DOHH2 (cell line): ENCODE data around the gene WLS.

Source experiments
- H3F3A ChIP-seq: fragments of 200-600 bp; sonication (generic), shearing (Covaris generic); 2 replicates; pipeline ENCODE4 v1.6.0; 2016; ENCODE audit warnings: antibody characterized with exemption, mild to moderate bottlenecking; ENCODE audit not compliant: control insufficient read depth, insufficient read depth
- H3K27ac ChIP-seq: fragments of 200-600 bp; sonication (generic); 2 replicates; pipeline ENCODE4 v1.5.1; 2014; ENCODE audit warnings: low read depth, mild to moderate bottlenecking, low read length, moderate library complexity
- H3K27me3 ChIP-seq: fragments of 200-600 bp; sonication (generic); 2 replicates; pipeline ENCODE4 v1.6.1; 2014; ENCODE audit warnings: mild to moderate bottlenecking, low read length, mixed read lengths; ENCODE audit not compliant: control insufficient read depth
- H3K36me3 ChIP-seq: fragments of 200-600 bp; sonication (generic); 2 replicates; pipeline ENCODE4 v1.6.1; 2014; ENCODE audit warnings: mild to moderate bottlenecking, low read length, moderate library complexity, mixed read lengths; ENCODE audit not compliant: control insufficient read depth
- H3K4me1 ChIP-seq: fragments of 200-600 bp; sonication (generic); 2 replicates; pipeline ENCODE4 v1.6.1; 2014; ENCODE audit warnings: mild to moderate bottlenecking, low read length, mixed read lengths; ENCODE audit not compliant: control insufficient read depth
- H3K4me2 ChIP-seq: fragments of 200-600 bp; sonication (generic); 2 replicates; pipeline ENCODE4 v1.6.0; 2014; ENCODE audit warnings: mild to moderate bottlenecking, low read length, moderate library complexity
- H3K4me3 ChIP-seq: fragments of 200-600 bp; sonication (generic); 2 replicates; pipeline ENCODE4 v1.5.1; 2014; ENCODE audit warnings: mild to moderate bottlenecking, low read length, mixed read lengths
- H3K79me2 ChIP-seq: fragments of 200-600 bp; sonication (generic); 2 replicates; pipeline ENCODE4 v1.6.1; 2014; ENCODE audit warnings: mild to moderate bottlenecking, low read length, mixed read lengths; ENCODE audit not compliant: control insufficient read depth
- H3K9me2 ChIP-seq: fragments of 200-600 bp; sonication (generic); replicated peaks from 2 replicates; pipeline ENCODE4 v1.6.1; 2014; ENCODE audit warnings: mild to moderate bottlenecking, low read length, mixed read lengths; ENCODE audit not compliant: control insufficient read depth
- H3K9me3 ChIP-seq: fragments of 200-600 bp; sonication (generic); 2 replicates; pipeline ENCODE4 v1.6.1; 2014; ENCODE audit warnings: antibody characterized with exemption, low read length, mixed read lengths; ENCODE audit not compliant: control insufficient read depth, insufficient read depth
- H4K20me1 ChIP-seq: fragments of 200-600 bp; sonication (generic); 2 replicates; pipeline ENCODE4 v1.6.0; 2014; ENCODE audit warnings: low read depth, mild to moderate bottlenecking, antibody characterized with exemption, low read length, moderate library complexity; ENCODE audit not compliant: control insufficient read depth, insufficient read depth
- EZH2phosphoT487 ChIP-seq: fragments of 200-600 bp; sonication (generic); IDR thresholded peaks from 2 replicates; pipeline ENCODE4 v1.6.1; 2017; ENCODE audit warnings: borderline replicate concordance, mild to moderate bottlenecking, antibody characterized with exemption, low read length, moderate library complexity, mixed read lengths
- TF ChIP-seq, protein P1 (sequence below): fragments of 200-600 bp; sonication (generic); IDR thresholded peaks from one replicate; pipeline ENCODE4 v1.5.1; 2014; ENCODE audit warnings: antibody characterized with exemption, mild to moderate bottlenecking, low read depth, low read length; ENCODE audit not compliant: poor library complexity, severe bottlenecking

WLS gene

DNA sequence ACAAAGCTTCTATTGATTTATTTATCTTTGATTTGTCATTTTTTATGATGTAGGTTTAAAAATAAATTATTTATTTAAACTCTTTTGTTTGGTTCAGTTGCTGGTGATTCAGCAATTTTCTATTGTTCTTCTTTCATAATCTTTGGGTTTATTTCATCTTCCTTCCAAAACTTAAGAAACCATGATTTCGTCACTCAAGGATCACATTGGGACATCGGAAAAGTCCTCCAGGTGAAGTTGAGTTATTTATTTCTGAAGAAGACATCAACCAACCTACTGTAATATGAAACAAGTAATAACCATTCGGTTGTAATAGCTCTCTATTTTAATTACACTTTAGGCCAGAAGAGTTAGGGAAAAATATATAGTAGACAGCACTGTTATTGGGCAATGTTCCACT, 23.0 kb upstream of the WLS start:
- H3K79me2 ChIP-seq = no peaks in the 10 kb centered on the region
- no peak overlapping the region for H3K4me3 ChIP-seq
- H3F3A ChIP-seq = no peaks in the 10 kb centered on the region
- no peak overlapping the region for H3K27ac ChIP-seq
- no peaks in the 10 kb centered on the region for H3K27me3 ChIP-seq
- H3K36me3 ChIP-seq = no peaks in the 10 kb centered on the region
- no peaks in the 10 kb centered on the region for H3K9me3 ChIP-seq
- no peaks in the 10 kb centered on the region for H3K4me1 ChIP-seq
- TF ChIP-seq EZH2phosphoT487 = no peak
- TF ChIP-seq, protein P1, sequence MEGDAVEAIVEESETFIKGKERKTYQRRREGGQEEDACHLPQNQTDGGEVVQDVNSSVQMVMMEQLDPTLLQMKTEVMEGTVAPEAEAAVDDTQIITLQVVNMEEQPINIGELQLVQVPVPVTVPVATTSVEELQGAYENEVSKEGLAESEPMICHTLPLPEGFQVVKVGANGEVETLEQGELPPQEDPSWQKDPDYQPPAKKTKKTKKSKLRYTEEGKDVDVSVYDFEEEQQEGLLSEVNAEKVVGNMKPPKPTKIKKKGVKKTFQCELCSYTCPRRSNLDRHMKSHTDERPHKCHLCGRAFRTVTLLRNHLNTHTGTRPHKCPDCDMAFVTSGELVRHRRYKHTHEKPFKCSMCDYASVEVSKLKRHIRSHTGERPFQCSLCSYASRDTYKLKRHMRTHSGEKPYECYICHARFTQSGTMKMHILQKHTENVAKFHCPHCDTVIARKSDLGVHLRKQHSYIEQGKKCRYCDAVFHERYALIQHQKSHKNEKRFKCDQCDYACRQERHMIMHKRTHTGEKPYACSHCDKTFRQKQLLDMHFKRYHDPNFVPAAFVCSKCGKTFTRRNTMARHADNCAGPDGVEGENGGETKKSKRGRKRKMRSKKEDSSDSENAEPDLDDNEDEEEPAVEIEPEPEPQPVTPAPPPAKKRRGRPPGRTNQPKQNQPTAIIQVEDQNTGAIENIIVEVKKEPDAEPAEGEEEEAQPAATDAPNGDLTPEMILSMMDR = no peak
- no peak overlapping the region for H3K4me2 ChIP-seq
- H3K9me2 ChIP-seq = no peaks in the 10 kb centered on the region
- no peaks in the 10 kb centered on the region for H4K20me1 ChIP-seq

- no peaks in the 10 kb centered on the region for H3F3A ChIP-seq
- no peaks in the 10 kb centered on the region for H3K27me3 ChIP-seq
- H3K4me3 ChIP-seq = no peak overlapping the region
- H3K9me3 ChIP-seq = no peaks in the 10 kb centered on the region
- no peaks in the 10 kb centered on the region for H3K36me3 ChIP-seq
- H3K9me2 ChIP-seq = no peaks in the 10 kb centered on the region
- H3K79me2 ChIP-seq = no peaks in the 10 kb centered on the region
- no peak overlapping the region for H3K27ac ChIP-seq
- H3K4me1 ChIP-seq = no peaks in the 10 kb centered on the region
- no peaks in the 10 kb centered on the region for H4K20me1 ChIP-seq
- TF ChIP-seq EZH2phosphoT487 = no peak
- TF ChIP-seq, protein P1 = no peak
- no peak overlapping the region for H3K4me2 ChIP-seq
Measured at GRCh38 chr1:68254667-68255226, 22.4 kb upstream of the WLS start.

- Histone ChIP-seq H3K4me1 (no peaks in the 10 kb centered on the region), H3K27me3 (peaks cover 18% of the 10 kb centered on the region), H3K9me2 (no peaks in the 10 kb centered on the region), H3K79me2 (no peaks in the 10 kb centered on the region), H4K20me1 (no peaks in the 10 kb centered on the region), H3K27ac (no peak overlapping the region), H3K36me3 (no peaks in the 10 kb centered on the region), H3K4me2 (no peak overlapping the region), H3F3A (no peaks in the 10 kb centered on the region), H3K4me3 (no peak overlapping the region), H3K9me3 (no peaks in the 10 kb centered on the region)
- TF ChIP-seq EZH2phosphoT487 = no peak
- TF ChIP-seq, protein P1 = no peak
Measured at GRCh38 chr1:68237040-68237439, 4.7 kb upstream of the WLS start.
